GM12874 (cell line): ENCODE data around the gene ZC3H15.

ENCODE experiments used
- TF ChIP-seq, protein P1 (sequence below): IDR thresholded peaks from 2 replicates; pipeline ENCODE4 v1.5.1; 2011; ENCODE audit warnings: low read depth, mild to moderate bottlenecking, control low read depth, low read length, moderate library complexity; ENCODE audit not compliant: insufficient read depth

The ZC3H15 gene

DNA sequence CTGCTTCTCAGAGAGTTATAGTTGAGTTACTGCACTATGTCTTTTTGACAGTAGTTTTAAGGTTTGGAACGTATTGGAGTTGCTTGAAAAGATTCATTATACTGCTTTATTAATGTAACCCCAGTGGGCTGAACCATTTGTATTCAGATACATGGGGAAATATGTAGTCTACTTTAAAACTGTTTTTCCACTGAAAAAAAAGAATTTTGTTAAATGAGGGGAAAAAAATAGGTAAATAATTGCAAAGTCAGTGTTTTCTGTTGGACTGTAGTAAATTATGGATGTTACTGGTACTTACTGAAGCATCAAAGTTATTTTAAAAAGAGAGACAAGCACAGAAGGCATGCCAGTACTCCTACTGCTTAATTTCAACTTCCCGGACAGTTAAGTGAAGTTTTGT is 36.4 kb downstream of the ZC3H15 start:
- TF ChIP-seq, protein P1, sequence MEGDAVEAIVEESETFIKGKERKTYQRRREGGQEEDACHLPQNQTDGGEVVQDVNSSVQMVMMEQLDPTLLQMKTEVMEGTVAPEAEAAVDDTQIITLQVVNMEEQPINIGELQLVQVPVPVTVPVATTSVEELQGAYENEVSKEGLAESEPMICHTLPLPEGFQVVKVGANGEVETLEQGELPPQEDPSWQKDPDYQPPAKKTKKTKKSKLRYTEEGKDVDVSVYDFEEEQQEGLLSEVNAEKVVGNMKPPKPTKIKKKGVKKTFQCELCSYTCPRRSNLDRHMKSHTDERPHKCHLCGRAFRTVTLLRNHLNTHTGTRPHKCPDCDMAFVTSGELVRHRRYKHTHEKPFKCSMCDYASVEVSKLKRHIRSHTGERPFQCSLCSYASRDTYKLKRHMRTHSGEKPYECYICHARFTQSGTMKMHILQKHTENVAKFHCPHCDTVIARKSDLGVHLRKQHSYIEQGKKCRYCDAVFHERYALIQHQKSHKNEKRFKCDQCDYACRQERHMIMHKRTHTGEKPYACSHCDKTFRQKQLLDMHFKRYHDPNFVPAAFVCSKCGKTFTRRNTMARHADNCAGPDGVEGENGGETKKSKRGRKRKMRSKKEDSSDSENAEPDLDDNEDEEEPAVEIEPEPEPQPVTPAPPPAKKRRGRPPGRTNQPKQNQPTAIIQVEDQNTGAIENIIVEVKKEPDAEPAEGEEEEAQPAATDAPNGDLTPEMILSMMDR, result no peak

DNA sequence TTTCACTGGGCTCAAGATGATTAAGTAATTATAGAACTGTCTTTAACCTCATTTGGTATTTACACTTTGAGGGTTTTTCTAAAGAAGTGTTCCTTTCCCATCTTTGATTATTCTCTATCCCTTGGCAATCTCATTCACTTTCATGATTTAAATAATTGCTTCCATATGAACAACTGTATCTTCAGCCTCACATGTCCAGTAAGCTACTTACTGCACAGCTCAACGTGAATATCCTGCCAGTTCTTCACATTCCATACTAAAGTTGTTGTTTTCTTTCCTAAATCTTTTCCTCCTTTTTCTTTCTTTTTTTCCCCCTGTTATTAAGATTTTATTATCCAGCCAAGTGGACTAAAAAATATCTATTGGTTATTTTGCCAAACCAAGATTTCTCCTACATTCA is 37.7 kb downstream of the ZC3H15 start:
- TF ChIP-seq, protein P1, result no peak

DNA sequence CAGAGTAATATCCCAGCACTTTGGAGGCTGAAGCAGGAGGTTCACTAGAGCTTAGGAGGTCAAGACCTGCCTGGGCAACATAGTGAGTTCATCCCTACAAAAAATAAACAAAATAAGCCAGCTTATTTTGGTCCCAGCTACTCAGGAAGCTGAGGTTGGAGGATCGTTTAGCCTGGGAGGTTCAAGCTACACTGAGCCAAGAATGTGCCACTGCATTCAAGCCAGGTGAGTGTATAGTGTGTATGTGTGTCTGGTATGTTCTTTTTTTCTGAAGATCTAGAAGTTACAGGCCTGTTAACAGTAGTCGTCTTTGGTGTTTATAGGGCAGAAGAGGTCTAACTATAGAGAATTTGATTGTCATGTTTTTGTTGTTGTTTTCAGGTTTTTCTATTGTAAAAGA is 40.2 kb downstream of the ZC3H15 start:
- TF ChIP-seq, protein P1, result no peak

DNA sequence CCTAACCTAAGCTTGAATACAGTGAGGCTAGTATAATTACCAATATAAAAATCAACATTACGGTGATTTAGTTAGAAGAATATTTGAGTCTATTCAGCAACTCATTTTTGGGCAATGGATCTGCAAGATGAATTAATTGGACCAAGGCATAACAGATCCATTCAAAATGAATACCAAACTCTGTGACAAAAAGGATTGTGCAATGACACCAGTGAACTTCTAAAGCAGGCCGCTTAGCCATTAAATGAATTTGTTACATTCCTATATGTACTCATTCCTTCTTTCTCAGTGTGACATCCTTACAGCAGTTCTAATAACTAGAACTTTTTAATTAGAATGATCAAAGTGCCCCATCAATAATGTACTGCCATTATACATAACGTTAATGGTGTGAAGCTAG is 44.3 kb downstream of the ZC3H15 start:
- TF ChIP-seq, protein P1, result no peak

DNA sequence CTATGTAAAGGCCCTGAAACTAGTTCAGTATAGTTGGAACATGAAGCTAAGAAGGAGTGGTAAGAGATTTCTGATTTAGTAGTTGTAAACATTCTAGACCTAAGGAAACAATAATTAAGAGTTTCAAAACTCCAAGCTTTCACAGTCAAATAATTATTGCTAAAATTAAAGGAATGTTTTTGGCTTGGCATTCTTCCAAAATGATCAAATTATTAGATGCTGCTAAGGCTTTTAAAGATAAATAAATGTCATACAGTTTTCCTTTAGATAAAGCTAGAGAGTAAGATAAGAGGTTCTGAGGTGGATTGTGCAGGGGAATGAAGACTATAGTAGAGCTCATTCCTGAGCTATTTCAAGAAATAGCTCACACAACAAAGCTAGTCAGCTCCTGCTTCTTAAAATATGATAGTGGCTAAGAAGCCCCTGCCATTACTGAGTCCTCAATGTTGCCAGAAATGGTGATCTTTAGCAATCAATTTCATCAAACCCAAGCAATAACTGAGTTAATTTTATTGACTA is 45.3 kb downstream of the ZC3H15 start:
- TF ChIP-seq, protein P1, result no peak

DNA sequence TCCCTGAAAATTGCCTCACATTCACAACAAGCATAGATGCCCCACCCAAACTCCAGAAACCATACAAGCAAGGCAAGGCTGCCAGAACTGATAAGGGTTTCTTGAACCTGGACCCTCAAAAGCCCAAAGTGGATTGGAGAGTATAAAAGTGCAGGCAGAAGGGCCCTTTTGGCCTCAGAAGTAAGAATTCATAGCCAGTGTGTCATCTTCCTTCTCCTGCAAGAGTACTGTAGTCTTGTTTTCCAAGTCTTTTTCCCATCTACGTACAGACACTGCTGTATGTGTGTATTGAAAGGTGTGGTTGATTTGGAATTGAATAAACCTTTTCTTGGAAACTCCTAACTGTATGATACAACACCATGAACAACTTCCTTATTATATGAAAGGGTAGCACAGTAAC is 46.8 kb downstream of the ZC3H15 start:
- TF ChIP-seq, protein P1, result no peak

DNA sequence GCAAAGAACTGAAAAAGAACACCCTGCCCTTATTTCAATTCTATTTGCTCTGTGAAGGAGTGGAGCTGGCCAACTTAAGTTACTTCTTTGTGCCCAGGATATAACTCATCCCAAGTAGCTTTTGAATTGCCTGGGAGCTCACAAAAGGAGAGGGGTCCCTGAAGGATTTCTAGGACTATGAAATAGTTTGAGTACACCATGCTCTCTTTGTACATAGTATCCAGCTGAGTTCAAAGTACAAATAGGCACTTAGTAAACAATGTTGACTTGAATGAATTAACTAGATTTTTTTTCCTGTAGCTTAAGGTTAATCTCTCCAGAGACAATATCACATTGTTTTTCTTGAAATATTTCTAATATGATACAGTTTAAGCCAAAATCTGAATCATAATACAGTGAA is 47.7 kb downstream of the ZC3H15 start:
- TF ChIP-seq, protein P1, result no peak
